GF-D8 (cell line): Measurements from ENCODE around the gene CRK.
"Not testable (repeated sequence)": the region's sequence is repeated elsewhere in the genome, so short reads cannot be mapped to it uniquely, and the experiment has no call there.

Experiments used
- DNase-seq: peaks from one replicate; lab custom pipeline; 2025; lab: John Stamatoyannopoulos, UW

The CRK gene

DNA sequence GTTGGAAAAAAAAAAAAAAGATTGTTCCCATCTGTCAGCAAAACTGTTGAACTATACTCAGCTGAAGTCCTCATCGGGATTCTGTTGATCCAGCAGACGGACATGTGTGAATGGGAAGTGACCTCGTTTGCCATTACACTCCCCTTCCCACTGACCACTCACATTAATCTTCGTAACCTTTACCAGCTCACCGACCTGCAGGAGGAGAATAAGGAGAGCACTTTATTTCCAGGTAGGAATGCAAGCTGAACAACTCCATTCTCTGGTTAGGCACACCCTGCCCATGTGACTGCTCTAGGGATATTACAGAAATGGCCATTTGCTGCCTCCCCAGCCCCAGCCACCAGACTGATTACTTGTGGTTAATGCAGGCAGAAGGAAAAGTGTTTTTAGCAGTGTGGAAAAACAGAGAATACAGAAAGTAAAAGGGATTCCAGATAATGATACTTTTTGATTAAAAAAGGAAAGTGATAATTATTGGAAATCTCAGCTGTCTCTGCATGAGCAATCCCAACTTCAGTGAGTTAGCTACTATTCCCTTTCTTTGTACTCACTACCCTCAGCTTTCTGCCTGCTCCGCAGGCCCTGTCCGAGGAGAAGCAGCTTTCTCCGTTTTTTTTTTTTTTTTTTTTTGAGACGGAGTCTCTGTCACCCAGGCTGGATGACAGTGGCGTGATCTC is 32.4 kb downstream of the CRK start:
- no peak for DNase-seq

DNA sequence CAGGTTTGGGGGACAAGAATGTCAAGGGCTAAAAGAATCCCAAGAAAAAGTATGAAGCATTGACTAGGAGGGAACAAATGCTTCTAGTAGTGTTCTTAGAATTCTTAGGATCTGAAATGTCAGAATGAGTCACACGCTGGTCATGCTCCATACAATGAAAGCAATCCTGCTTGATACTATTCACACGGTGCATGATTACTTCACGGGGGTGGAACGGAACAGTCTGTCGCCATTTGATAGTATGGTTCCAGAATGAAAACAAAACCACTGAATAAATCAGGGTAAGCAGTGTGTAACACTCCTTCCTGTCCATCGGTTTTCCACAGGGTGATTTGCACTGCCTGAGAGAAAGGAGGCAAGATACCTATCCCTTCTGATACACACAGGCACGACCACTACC is 33.1 kb downstream of the CRK start:
- no peak for DNase-seq

DNA sequence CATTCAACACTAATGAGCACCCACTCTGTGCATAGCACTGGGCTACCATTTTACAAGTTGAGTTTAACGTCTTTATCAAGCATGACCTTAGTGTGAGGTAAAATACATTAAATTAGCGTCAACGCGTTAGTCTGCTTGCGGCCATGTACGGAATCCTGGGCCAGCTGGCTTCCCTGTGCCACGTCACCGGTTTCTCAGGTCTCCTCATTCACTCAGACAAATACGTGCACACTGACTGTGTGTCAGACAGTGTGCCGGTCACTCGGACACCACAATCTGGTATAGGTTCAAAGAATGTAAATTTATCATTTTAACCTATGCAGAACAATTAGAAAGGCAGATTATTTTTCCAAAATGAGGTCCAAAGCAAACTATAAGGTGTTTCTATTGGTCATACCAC is 34.6 kb downstream of the CRK start:
- DNase-seq: no peak

DNA sequence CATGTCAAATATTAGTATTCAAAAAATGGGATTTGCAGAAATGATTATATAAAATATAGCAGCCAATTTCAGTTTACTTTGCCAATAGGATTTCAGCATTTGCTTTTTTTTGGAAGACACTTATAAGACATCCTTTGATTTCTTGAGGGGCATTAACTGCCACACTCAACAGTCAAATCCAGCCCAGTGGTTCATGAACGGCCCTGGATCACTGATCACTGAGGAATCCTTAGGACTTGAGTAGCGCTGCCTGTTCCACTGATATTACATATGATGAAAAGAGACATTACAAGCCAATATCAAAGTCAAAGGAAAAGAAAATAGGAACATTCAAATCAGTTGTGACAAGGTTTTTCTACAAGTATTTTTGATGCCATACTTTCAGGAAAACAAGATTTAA is 35.1 kb downstream of the CRK start:
- DNase-seq: no peak

DNA sequence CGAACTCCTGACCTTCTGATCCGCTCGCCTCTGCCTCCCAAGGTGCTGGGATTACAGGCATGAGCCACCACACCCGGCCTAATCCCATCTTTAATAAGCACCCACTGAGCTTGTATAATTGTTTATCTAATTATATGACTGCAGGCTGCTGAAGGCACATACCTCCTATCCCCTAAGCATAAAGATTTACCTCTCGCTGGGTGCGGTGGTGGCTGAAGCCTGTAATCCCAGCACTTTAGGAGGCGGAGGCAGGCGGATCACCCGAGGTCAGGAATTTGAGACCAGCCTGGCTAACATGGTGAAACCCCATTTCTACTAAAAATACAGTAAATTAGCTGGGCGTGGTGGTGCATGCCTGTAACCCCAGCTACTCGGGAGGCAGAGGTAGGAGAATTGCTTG is 35.9 kb downstream of the CRK start:
- DNase-seq: no peak

DNA sequence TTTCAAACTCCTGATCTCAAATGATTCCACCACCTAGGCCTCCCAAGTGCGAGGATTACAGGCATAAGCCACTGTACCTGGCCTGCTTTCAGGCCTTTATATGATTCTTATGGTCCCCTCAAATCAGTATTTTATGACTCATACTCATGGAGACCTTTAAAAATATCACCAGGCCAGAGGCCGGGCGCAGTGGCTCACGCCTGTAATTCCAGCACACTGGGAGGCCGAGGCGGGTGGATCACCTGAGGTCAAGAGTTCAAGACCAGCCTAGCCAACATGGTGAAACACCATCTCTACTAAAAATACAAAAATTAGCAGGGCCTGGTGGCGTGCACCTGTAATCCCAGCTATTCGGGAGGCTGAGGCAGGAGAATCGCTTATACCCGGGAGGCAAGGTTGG is 37.6 kb downstream of the CRK start:
- not testable (repeated sequence) for DNase-seq

DNA sequence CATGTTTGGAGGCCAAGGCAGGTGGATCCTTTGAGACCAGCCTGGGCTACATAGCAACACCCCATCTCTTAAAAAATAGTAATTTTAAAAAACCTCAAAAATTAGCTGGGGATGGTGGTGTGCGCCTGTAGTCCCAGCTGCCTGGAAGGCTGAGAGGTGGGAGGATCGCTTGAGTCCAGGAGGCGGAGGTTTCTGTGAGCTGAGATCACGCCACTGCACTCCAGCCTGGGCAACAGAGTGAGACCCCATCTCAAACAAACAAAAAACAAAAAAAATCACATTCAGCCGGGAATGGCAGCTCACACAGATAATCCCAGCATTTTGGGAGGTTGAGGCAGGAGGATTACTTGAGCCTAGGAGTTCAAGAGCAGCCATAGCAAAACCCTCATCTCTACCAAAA is 39.6 kb downstream of the CRK start:
- DNase-seq: no peak

GRCh38 chr17:1414634-1415033 is 41.4 kb downstream of the CRK start:
- no peak for DNase-seq

DNA sequence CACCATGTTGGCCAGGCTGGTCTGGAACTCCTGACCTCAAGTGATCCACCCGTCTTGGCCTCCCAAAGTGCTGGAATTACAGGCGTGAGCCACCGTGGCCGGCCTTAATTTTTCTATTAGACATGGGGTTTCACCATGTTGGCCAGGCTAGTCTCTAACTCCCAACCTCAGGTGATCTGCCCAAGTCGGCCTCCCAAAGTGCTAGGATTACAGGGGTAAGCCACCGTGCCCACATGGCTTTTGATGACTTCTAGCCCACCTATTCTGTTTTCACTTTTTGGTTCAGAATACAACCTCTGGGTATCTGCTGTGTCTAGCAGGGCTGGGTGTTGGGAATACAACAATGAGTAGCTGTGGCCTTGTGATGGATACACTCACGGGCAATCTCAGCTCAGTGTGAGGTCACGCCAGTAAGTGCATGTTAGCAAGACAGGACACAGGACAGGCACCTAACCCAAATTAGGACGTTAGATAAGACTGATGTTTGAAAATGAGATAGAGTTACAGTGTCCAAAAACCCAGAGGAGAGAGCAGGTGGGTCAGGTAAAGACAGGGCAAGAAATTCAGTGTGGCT is 41.9 kb downstream of the CRK start:
- no peak for DNase-seq

DNA sequence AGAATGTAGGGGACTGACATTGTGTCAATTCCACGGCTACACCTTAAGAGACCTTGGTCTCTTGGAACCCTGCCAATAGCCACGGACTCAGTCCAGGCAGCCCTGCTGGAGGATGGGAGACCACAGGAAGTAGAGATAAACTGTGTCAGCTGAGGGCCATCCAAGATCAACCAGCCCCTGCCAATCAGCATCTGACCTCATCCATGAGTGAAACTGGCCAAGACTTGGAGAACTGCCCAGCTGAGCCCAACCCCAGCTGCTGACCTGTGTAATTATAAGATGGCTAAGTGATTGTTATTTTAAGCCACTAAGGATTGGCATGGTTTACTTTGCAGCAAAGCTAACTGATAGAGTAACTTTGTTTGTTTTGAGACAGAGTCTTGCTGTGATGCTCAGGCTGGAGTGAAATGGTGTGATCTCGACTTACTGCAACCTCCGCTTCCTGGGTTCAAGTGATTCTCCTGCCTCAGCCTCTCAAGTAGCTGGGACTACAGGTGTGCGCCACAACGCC is 42.7 kb downstream of the CRK start:
- DNase-seq: no peak

DNA sequence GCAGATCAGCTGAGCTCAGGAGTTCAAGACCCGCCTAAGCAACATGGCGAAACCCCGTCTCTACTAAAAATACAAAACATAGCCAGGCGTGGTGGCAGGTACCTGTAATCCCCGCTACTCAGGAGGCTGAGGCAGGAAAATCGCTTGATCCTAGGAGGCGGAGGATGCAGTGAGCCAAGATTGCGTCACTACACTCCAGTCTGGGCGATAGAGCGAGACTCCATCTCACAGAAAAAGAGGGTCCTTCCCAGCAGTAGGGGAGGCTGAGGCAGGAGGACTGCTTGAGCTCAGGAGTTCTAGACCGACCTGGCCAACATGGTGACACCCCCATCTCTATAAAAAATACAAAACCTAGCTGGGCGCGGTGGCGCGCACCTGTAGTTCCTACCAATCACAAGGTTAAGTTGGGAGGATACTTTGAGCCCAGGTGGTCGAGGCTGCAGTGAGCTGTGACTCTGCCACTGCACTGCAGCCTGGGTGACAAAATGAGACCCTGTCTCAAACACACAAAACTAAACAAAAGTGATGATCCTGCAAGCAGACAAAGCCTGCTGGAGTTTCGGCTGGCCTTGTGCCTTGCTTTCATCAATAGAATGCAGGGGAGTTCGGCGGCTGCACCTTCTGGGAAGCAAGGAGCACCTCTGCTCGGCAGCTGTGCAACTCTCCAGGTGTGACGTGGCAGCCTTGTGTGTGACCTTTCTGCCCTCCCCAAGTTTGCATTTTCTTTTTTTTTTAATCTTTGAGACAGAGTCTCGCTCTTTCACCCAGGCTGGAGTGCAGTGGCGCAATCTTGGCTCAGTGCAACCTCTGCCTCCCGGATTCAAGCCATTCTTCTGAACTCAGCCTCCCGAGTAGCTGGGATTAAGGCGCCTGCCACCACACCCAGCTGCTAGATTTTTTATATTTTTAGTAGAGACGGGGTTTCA is 43.6 kb downstream of the CRK start:
- DNase-seq: no peak

DNA sequence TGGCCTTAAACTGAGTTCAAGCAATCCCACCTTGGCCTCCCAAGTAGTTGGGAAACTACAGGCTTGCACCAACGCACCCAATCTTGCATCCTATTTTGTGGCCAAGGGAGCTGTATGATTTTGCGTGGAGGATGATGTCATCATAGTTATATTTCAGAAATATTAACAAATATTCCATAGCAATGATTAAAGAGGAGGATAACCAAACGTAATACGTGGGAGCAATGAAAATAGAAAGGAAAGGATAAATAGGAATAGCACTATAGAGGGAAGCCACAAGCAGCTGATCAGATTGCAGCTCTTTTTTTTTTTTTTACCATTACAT is 53.8 kb downstream of the CRK start:
- no peak for DNase-seq

- DNase-seq: peak; percentile 66
Observed at GRCh38 chr17:1399679-1400512, 56.1 kb downstream of the CRK start, which contains the start of gene YWHAE. YWHAE (minus strand) TSS chr17:1400222; CDS start chr17:1400110, 112 bp downstream.

DNA sequence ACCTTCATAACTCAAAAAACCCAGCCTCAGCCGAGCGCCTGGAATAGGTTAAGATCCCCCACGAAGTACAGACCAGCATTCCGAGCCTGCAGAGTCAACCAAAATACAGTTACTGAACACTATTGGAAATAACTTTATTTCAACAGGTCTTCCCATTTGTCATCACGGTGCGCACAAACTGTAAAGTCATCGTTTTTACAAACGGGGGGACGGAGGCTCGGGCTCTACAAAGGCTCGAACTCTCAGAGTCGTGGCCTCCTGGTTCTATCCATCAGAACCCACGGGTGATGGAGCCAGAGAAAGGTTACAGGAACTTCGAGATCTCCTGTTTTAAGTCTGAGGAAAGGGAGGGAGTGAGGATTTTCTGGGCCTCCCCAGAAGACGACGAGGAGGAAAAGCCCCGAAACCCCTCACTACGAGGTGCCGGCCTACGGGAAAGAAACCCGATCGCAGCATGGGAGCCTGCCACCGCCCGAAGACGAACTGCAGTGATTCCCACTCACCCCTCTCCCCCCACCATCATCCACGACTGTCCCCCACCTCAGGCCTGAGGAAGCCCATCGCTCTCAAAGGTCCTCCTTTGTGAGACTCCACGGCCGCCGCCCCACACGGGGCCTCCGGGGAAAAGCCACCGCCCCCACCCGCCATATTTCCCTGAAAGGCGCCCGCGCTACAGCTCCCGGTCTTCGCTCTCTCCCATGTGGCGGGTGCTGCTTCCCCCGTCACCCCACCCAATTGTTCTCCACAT is 56.9 kb downstream of the CRK start:
- DNase-seq: no peak

- DNase-seq: no peak
Observed at GRCh38 chr17:1398028-1398427, 58.0 kb downstream of the CRK start.

GRCh38 chr17:1395876-1396665 is 60.0 kb downstream of the CRK start:
- DNase-seq: not testable (repeated sequence)

- DNase-seq: no peak
Observed at GRCh38 chr17:1391577-1391976, 64.5 kb downstream of the CRK start.

DNA sequence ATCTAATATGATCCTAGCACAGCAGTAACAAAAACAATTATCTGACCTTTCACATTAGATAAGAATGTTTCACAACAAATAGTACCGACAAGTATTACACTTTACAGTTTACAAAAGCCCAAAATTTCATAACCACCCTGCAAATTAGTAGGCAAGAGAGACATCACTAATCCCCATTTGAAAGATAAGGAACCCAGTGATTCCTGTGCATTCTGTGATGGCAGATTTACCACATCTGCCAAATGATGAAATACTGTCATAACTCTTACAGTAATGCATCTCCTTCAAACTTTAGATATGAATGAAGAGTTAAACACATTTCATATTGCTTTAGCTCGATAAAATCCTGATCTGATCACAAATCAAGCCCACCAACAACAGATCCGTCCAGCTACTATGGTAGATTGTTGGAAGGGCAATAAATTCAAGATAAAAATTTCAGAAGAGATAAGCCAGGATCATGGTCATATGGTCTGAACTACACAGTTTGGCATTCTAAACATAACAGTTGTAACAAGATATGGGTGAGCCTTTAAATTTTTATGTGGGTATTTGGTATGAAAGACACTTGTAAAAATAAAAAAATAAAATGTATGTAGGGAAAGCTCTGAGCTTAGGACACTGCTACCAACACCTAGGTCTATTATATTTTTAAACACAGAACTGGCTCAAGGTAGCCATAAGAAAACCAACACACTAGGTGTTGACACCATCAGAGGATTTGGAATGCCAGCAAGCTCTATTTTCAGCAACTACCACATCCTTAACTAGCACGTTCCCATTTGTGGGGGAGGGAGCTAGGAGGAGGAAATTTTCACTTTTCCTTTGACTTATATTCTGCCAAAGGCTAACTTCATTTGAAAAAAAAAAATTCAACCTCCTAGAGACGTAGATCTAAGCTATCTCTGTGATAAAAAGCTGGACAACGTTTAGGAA is 65.3 kb downstream of the CRK start:
- DNase-seq: peak; percentile 40

- not testable (repeated sequence) for DNase-seq
Observed at GRCh38 chr17:1387490-1388227, 68.4 kb downstream of the CRK start.
